Fibroblast of lung (primary cell): Measurements from ENCODE around the gene CSNK1D.

ENCODE experiments used
- CTCF ChIP-seq, 2 donors: IDR thresholded peaks in 1 of 2; conservative IDR thresholded peaks in 1 of 2; 1 replicate in 1 of 2; 2 replicates in 1 of 2; pipeline ENCODE4 v1.5.1; 2011 to 2012; ENCODE audit warnings: low read length in 2 of 2, control low read depth in 1 of 2, inconsistent platforms in 1 of 2, low read depth in 1 of 2, mild to moderate bottlenecking in 1 of 2
- EZH2 ChIP-seq: IDR thresholded peaks from 2 replicates; pipeline ENCODE4 v1.5.1; 2012; ENCODE audit warnings: low read length, control low read depth, mild to moderate bottlenecking; ENCODE audit errors: missing control alignments

DNA sequence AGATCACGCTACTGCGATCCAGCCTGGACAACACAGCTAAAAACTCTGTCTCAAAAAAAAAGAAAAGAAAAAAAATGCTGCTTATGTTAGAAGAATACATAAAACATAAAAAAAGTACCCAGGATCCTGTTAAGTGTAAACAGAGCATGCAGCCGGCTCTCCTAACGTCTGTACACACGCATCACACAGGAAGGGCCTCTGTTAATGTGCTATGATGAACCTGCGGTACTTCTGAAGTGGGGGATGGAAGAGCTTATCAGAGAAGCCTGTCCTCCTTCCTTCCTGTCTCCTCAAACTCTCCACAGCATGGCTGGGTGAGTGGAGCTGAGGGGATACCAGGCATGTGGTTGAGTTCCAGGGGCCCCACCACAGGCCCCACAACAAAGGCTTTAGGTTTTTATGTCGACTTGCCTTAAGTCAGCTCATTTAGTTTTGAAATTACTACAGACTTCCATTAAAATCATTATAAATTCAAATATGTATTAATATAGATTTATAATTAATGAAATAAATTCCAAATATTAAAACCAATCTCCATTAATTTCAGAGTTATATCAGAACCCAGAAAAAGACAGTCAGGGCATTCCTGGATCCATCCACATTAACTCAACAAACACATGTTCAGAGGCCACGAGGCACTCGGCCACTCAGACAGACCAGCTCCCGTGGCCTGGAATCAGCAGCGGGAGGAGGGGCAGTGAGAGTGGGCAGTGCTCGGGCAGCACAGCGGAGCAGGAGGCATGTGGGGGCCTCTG is 72.6 kb downstream of the CSNK1D start:
- TF ChIP-seq CTCF (conservative IDR thresholded peaks at IDR 0.05 in 1 of 2, IDR thresholded peaks at IDR 0.05 in 1 of 2; ENCODE audit: low read depth in 1 of 2, low read length in 2 of 2) (no peak), EZH2 (no peak)
